ENCODE results near the gene SLC25A13. TPM values are rescaled to one million over a fixed set of nuclear protein-coding genes. Genes with fewer than 3 reads are reported as not detected.
"Not testable (repeated sequence)": the region's sequence is repeated elsewhere in the genome, so short reads cannot be mapped to it uniquely, and the experiment has no call there.

SLC25A13 gene
- total RNA-seq, 1 donor from 2014 or later, result 21.9 TPM

DNA sequence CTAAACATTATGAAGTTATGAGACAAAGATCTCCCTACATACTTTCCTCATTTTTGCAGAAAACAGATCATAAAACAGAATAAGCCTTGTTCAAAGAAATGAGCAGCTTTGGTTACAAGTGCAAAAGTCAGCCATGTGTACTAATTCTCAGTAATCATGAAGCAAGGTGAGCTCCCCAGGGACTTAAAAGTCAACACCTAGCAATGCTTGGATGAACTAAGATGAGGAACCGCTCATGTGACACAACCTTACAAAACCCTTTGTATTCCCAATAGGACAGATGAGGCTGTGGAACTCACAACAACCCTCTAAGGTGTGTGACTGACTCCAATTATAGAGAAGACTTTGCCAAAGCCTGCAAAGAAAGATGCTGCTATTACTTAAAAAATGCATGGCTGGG, 154.5 kb downstream of the SLC25A13 start:
- H3K36me3 ChIP-seq (ENCODE audit: control insufficient read depth in 3 of 3, insufficient read depth in 3 of 3, low read length in 3 of 3), result peaks cover 12 to 36% (median 26%) of the 10 kb centered on the region in 3 donors
- no peaks in the 10 kb centered on the region for H3K9me3 ChIP-seq (ENCODE audit: control insufficient read depth in 3 of 3, low read length in 3 of 3)
- no peak overlapping the region for H3K9ac ChIP-seq (ENCODE audit: low read depth in 1 of 3, low read length in 3 of 3)
- no peaks in the 10 kb centered on the region for H3K4me1 ChIP-seq (ENCODE audit: control insufficient read depth in 3 of 3, insufficient read depth in 3 of 3, low read length in 3 of 3)
- no peaks in the 10 kb centered on the region for H3K27me3 ChIP-seq (ENCODE audit: control insufficient read depth in 3 of 3, insufficient read depth in 3 of 3, low read length in 3 of 3)
- H3K27ac ChIP-seq (ENCODE audit: low read depth, low read length), result no peak overlapping the region
- H3K4me3 ChIP-seq (ENCODE audit: low read length in 3 of 3), result no peak overlapping the region

DNA sequence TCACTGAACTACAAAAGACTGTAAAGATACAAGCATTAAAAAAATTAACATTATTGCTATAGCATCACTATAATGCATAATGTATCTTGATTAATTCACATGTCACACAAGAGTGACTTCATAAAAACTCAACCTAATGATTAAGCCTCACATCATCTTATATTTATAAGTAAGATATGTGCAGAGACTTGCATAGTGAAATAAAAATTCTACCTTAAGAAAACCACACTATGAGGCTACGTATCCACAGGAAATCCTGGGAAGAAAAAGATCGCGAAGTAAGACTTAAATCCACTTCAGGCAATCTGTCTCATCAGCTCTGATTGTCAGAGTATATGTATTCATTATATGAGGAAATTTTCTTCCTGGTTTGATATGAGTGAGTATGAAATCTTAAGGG, 160.0 kb downstream of the SLC25A13 start:
- H3K9ac ChIP-seq (ENCODE audit: low read depth in 1 of 3, low read length in 3 of 3), result no peak overlapping the region
- no peak overlapping the region for H3K4me3 ChIP-seq (ENCODE audit: low read length in 3 of 3)
- H3K9me3 ChIP-seq (ENCODE audit: control insufficient read depth in 3 of 3, low read length in 3 of 3), result no peaks in the 10 kb centered on the region
- peaks cover 0 to 3% (median 0%) of the 10 kb centered on the region in 3 donors for H3K4me1 ChIP-seq (ENCODE audit: control insufficient read depth in 3 of 3, insufficient read depth in 3 of 3, low read length in 3 of 3)
- peaks cover 8 to 24% (median 9%) of the 10 kb centered on the region in 3 donors for H3K36me3 ChIP-seq (ENCODE audit: control insufficient read depth in 3 of 3, insufficient read depth in 3 of 3, low read length in 3 of 3)
- no peaks in the 10 kb centered on the region for H3K27me3 ChIP-seq (ENCODE audit: control insufficient read depth in 3 of 3, insufficient read depth in 3 of 3, low read length in 3 of 3)
- H3K27ac ChIP-seq (ENCODE audit: low read depth, low read length), result no peak overlapping the region

DNA sequence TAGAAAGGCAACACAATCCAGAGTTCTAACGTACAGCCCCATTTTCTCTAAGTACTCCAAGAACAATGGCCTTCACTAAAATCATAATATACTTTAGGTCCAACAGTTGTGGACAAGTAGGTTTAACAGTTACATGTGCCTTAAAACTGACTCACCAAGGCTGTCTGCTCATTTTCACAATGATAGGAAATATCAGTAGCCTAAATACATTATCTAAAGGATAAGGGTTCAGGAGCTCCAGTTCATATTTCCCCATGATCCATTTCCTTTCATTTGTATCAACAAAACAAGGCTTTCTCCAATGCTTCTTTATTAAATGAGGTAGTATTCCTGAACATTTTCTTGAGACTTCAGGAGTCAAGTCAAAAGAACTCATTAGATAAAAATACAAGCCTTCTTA, 164.0 kb downstream of the SLC25A13 start:
- Histone ChIP-seq H3K4me1 (ENCODE audit: control insufficient read depth in 3 of 3, insufficient read depth in 3 of 3, low read length in 3 of 3) (peaks cover 0 to 3% (median 0%) of the 10 kb centered on the region in 3 donors), H3K27ac (ENCODE audit: low read depth, low read length) (no peak overlapping the region), H3K27me3 (ENCODE audit: control insufficient read depth in 3 of 3, insufficient read depth in 3 of 3, low read length in 3 of 3) (no peaks in the 10 kb centered on the region), H3K9me3 (ENCODE audit: control insufficient read depth in 3 of 3, low read length in 3 of 3) (no peaks in the 10 kb centered on the region), H3K4me3 (ENCODE audit: low read length in 3 of 3) (no peak overlapping the region), H3K9ac (ENCODE audit: low read depth in 1 of 3, low read length in 3 of 3) (no peak overlapping the region), H3K36me3 (ENCODE audit: control insufficient read depth in 3 of 3, insufficient read depth in 3 of 3, low read length in 3 of 3) (peaks cover 0 to 12% (median 4%) of the 10 kb centered on the region in 3 donors)

- not testable (repeated sequence) for H3K27me3 ChIP-seq (ENCODE audit: control insufficient read depth in 3 of 3, insufficient read depth in 3 of 3, low read length in 3 of 3); H3K4me3 ChIP-seq (ENCODE audit: low read length in 3 of 3); H3K9ac ChIP-seq (ENCODE audit: low read depth in 1 of 3, low read length in 3 of 3); H3K9me3 ChIP-seq (ENCODE audit: control insufficient read depth in 3 of 3, low read length in 3 of 3); H3K27ac ChIP-seq (ENCODE audit: low read depth, low read length); H3K4me1 ChIP-seq (ENCODE audit: control insufficient read depth in 3 of 3, insufficient read depth in 3 of 3, low read length in 3 of 3)
- H3K36me3 ChIP-seq (ENCODE audit: control insufficient read depth in 3 of 3, insufficient read depth in 3 of 3, low read length in 3 of 3), result peaks cover 4 to 15% (median 4%) of the 10 kb centered on the region in 3 donors
Observed at GRCh38 chr7:96154506-96154905, 167.4 kb downstream of the SLC25A13 start.

DNA sequence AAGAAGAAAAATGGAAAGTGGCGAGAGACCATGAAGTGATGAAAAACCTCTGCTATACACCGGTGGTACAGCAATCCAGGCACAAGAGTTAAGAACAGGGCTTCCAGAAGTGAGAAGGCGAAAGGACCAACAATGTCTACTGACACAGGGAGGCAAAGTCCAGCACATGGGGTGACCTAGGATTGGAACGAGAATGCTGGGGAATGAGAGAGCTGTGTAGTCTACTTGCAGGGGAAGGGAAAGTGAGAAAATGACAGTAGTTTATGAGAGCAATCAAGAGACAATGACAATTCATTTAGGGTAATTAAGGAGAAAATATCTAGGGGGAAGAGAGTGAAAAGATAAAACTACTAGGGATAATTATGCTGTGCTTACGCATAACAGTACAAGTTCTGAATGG, 169.2 kb downstream of the SLC25A13 start:
- Histone ChIP-seq H3K27ac (ENCODE audit: low read depth, low read length) (no peak overlapping the region), H3K36me3 (ENCODE audit: control insufficient read depth in 3 of 3, insufficient read depth in 3 of 3, low read length in 3 of 3) (peaks cover 2 to 14% (median 5%) of the 10 kb centered on the region in 3 donors), H3K4me3 (ENCODE audit: low read length in 3 of 3) (no peak overlapping the region), H3K9ac (ENCODE audit: low read depth in 1 of 3, low read length in 3 of 3) (no peak overlapping the region), H3K4me1 (ENCODE audit: control insufficient read depth in 3 of 3, insufficient read depth in 3 of 3, low read length in 3 of 3) (no peaks in the 10 kb centered on the region), H3K27me3 (ENCODE audit: control insufficient read depth in 3 of 3, insufficient read depth in 3 of 3, low read length in 3 of 3) (no peaks in the 10 kb centered on the region), H3K9me3 (ENCODE audit: control insufficient read depth in 3 of 3, low read length in 3 of 3) (no peaks in the 10 kb centered on the region)

DNA sequence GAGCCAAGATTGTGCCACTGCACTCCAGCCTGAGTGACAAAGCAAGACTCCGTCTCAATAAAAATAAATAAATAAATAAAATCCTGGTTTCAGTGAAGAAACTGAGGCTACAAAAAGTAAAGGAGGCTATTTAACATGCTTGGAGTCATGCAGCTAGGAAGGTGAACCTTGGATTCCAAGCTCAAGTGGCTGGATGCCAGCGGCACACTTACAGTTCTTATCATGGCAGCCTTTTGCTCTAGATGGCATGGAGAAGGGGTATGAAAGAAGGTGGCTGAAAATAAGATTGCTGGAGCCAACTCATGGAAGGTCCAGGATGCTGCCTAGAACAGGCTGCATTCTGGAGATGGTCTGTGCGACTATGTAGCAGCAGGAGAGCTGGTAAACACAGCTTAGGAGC, 170.0 kb downstream of the SLC25A13 start:
- no peaks in the 10 kb centered on the region for H3K4me1 ChIP-seq (ENCODE audit: control insufficient read depth in 3 of 3, insufficient read depth in 3 of 3, low read length in 3 of 3)
- H3K36me3 ChIP-seq (ENCODE audit: control insufficient read depth in 3 of 3, insufficient read depth in 3 of 3, low read length in 3 of 3), result peaks cover 0 to 14% (median 5%) of the 10 kb centered on the region in 3 donors
- no peak overlapping the region for H3K27ac ChIP-seq (ENCODE audit: low read depth, low read length)

DNA sequence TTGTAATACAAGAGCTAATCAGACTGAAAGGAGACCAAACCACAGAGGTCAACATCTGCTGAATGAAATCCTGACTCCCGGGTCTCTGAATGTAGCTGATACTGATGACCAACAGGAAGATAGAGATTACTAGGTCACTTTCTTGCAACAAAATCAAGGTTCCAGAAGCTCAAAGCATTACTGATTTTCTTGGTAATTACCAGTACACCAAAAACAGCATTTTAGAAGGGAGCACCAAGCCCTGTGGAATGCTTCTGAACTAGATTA, 177.7 kb downstream of the SLC25A13 start:
- Histone ChIP-seq H3K4me1 (ENCODE audit: control insufficient read depth in 3 of 3, insufficient read depth in 3 of 3, low read length in 3 of 3) (no peaks in the 10 kb centered on the region), H3K27me3 (ENCODE audit: control insufficient read depth in 3 of 3, insufficient read depth in 3 of 3, low read length in 3 of 3) (no peaks in the 10 kb centered on the region), H3K9me3 (ENCODE audit: control insufficient read depth in 3 of 3, low read length in 3 of 3) (no peaks in the 10 kb centered on the region), H3K4me3 (ENCODE audit: low read length in 3 of 3) (no peak overlapping the region), H3K9ac (ENCODE audit: low read depth in 1 of 3, low read length in 3 of 3) (no peak overlapping the region), H3K36me3 (ENCODE audit: control insufficient read depth in 3 of 3, insufficient read depth in 3 of 3, low read length in 3 of 3) (peaks cover 5 to 24% (median 16%) of the 10 kb centered on the region in 3 donors), H3K27ac (ENCODE audit: low read depth, low read length) (no peak overlapping the region)

More for the DNA sequence above, 170.0 kb downstream of the SLC25A13 start:
- H3K4me3 ChIP-seq (ENCODE audit: low read length in 3 of 3), result no peak overlapping the region
- no peaks in the 10 kb centered on the region for H3K9me3 ChIP-seq (ENCODE audit: control insufficient read depth in 3 of 3, low read length in 3 of 3)
- no peaks in the 10 kb centered on the region for H3K27me3 ChIP-seq (ENCODE audit: control insufficient read depth in 3 of 3, insufficient read depth in 3 of 3, low read length in 3 of 3)
- no peak overlapping the region for H3K9ac ChIP-seq (ENCODE audit: low read depth in 1 of 3, low read length in 3 of 3)

- H3K9me3 ChIP-seq (ENCODE audit: control insufficient read depth in 3 of 3, low read length in 3 of 3), result no peaks in the 10 kb centered on the region
- no peak overlapping the region for H3K27ac ChIP-seq (ENCODE audit: low read depth, low read length)
- no peak overlapping the region for H3K4me3 ChIP-seq (ENCODE audit: low read length in 3 of 3)
- no peaks in the 10 kb centered on the region for H3K27me3 ChIP-seq (ENCODE audit: control insufficient read depth in 3 of 3, insufficient read depth in 3 of 3, low read length in 3 of 3)
- no peak overlapping the region for H3K9ac ChIP-seq (ENCODE audit: low read depth in 1 of 3, low read length in 3 of 3)
- peaks cover 5 to 23% (median 16%) of the 10 kb centered on the region in 3 donors for H3K36me3 ChIP-seq (ENCODE audit: control insufficient read depth in 3 of 3, insufficient read depth in 3 of 3, low read length in 3 of 3)
- H3K4me1 ChIP-seq (ENCODE audit: control insufficient read depth in 3 of 3, insufficient read depth in 3 of 3, low read length in 3 of 3), result no peaks in the 10 kb centered on the region
Observed at GRCh38 chr7:96143495-96144259, 178.2 kb downstream of the SLC25A13 start.

GRCh38 chr7:96136600-96137239, 185.2 kb downstream of the SLC25A13 start:
- no peak overlapping the region for H3K4me3 ChIP-seq (ENCODE audit: low read length in 3 of 3)
- no peak overlapping the region for H3K9ac ChIP-seq (ENCODE audit: low read depth in 1 of 3, low read length in 3 of 3)
- no peaks in the 10 kb centered on the region for H3K4me1 ChIP-seq (ENCODE audit: control insufficient read depth in 3 of 3, insufficient read depth in 3 of 3, low read length in 3 of 3)
- H3K27me3 ChIP-seq (ENCODE audit: control insufficient read depth in 3 of 3, insufficient read depth in 3 of 3, low read length in 3 of 3), result no peaks in the 10 kb centered on the region
- H3K36me3 ChIP-seq (ENCODE audit: control insufficient read depth in 3 of 3, insufficient read depth in 3 of 3, low read length in 3 of 3), result peaks cover 0 to 12% (median 0%) of the 10 kb centered on the region in 3 donors
- H3K27ac ChIP-seq (ENCODE audit: low read depth, low read length), result no peak overlapping the region
- no peaks in the 10 kb centered on the region for H3K9me3 ChIP-seq (ENCODE audit: control insufficient read depth in 3 of 3, low read length in 3 of 3)

GRCh38 chr7:96135241-96135640, 186.7 kb downstream of the SLC25A13 start:
- Histone ChIP-seq H3K4me1 (ENCODE audit: control insufficient read depth in 3 of 3, insufficient read depth in 3 of 3, low read length in 3 of 3) (no peaks in the 10 kb centered on the region), H3K4me3 (ENCODE audit: low read length in 3 of 3) (no peak overlapping the region), H3K27me3 (ENCODE audit: control insufficient read depth in 3 of 3, insufficient read depth in 3 of 3, low read length in 3 of 3) (no peaks in the 10 kb centered on the region), H3K36me3 (ENCODE audit: control insufficient read depth in 3 of 3, insufficient read depth in 3 of 3, low read length in 3 of 3) (peaks cover 0 to 17% (median 0%) of the 10 kb centered on the region in 3 donors), H3K9me3 (ENCODE audit: control insufficient read depth in 3 of 3, low read length in 3 of 3) (no peaks in the 10 kb centered on the region), H3K27ac (ENCODE audit: low read depth, low read length) (no peak overlapping the region), H3K9ac (ENCODE audit: low read depth in 1 of 3, low read length in 3 of 3) (no peak overlapping the region)

Data from skeletal muscle tissue (tissue), 4 donors.